Stomach (tissue), 4 donors: ENCODE results near the gene CP.

Experiments used
- EP300 ChIP-seq: sonication (generic); formaldehyde crosslinking; IDR thresholded peaks from one replicate; pipeline ENCODE4 v1.6.1; 2017; ENCODE audit warnings: antibody characterized with exemption
- POLR2A ChIP-seq, 4 donors: fragments of 450-650 bp; IDR thresholded peaks; one replicate each; pipeline ENCODE4 v1.6.1; 2016; ENCODE audit warnings: antibody characterized with exemption in 4 of 4, control low read depth in 2 of 4, mild to moderate bottlenecking in 1 of 4, moderate library complexity in 1 of 4
- POLR2AphosphoS5 ChIP-seq, 3 donors: sonication (generic); formaldehyde crosslinking; IDR thresholded peaks; one replicate each; pipeline ENCODE4 v1.6.1; 2016; ENCODE audit warnings: antibody characterized with exemption in 3 of 3
- TF ChIP-seq, protein P1 (sequence below), 7 experiments: fragments of 450-650 bp in 4 of 7; fragments of 200-600 bp in 3 of 7; sonication (generic) in 3 of 7; IDR thresholded peaks; one replicate each; pipeline ENCODE4 v1.5.1; 2016 to 2019; ENCODE audit warnings: antibody characterized with exemption in 7 of 7, control low read depth in 2 of 7, mild to moderate bottlenecking in 1 of 7

GRCh38 chr3:149177122-149177521, 44.5 kb downstream of the CP start:
- no peak for TF ChIP-seq POLR2AphosphoS5 (IDR thresholded peaks at IDR 0.05)
- TF ChIP-seq, protein P1, sequence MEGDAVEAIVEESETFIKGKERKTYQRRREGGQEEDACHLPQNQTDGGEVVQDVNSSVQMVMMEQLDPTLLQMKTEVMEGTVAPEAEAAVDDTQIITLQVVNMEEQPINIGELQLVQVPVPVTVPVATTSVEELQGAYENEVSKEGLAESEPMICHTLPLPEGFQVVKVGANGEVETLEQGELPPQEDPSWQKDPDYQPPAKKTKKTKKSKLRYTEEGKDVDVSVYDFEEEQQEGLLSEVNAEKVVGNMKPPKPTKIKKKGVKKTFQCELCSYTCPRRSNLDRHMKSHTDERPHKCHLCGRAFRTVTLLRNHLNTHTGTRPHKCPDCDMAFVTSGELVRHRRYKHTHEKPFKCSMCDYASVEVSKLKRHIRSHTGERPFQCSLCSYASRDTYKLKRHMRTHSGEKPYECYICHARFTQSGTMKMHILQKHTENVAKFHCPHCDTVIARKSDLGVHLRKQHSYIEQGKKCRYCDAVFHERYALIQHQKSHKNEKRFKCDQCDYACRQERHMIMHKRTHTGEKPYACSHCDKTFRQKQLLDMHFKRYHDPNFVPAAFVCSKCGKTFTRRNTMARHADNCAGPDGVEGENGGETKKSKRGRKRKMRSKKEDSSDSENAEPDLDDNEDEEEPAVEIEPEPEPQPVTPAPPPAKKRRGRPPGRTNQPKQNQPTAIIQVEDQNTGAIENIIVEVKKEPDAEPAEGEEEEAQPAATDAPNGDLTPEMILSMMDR (IDR thresholded peaks at IDR 0.05): no peak
- no peak for TF ChIP-seq EP300
- TF ChIP-seq POLR2A (IDR thresholded peaks at IDR 0.05): no peak
